Femur (tissue), 1 donor: Measurements from ENCODE around the gene PACRG.
A peak's percentile ranks its signal among the peaks of the same experiment; 100 is the strongest.

Experiments used
- DNase-seq: peaks from one replicate; pipeline ENCODE4 v3.0.0-alpha.2; 2017

The PACRG gene

GRCh38 chr6:163255265-163255664, 527.5 kb downstream of the PACRG start:
- DNase-seq: no peak

DNA sequence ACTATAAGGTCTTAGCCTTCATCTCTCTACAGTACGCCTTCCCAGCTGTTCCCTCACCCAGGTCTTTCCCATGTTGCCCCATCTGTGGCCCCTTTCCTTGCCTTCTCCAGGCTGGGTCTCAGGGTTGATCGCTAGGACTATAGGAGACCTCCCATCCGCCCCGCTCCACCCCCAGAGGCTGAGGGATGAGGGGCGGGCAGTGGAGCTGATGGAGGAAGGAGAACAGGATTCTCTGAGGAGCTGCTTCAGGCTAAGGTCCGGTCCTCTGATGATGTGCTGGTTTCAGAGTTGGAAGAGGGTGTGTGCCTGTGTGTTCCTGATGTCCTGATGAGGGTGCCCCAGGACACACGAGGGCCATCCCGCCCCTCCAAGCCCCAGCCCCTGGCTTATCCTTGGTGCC, 531.9 kb downstream of the PACRG start:
- no peak for DNase-seq

GRCh38 chr6:163260111-163260895, 532.5 kb downstream of the PACRG start:
- DNase-seq: peak; percentile 66

DNA sequence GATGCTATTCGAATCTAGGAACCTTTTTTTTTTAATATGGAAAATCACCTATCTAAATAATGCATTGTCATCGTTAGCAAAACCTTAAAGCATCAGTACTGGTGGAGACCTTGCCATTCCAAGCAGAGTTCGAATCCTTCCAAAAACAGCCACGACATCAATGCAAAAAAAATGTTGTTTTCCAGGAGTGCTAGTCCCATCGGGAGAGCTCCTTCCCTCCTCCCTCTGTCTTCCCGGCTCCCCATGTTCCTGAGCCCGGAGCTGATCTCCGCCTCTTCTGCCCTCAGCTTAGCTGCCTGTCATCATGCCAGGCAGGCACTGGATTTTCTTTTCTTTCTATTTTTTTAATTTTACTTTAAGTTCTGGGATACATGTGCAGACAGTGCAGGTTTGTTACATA, 533.1 kb downstream of the PACRG start:
- DNase-seq: no peak

- DNase-seq: no peak
These were observed 533.6 kb downstream of the PACRG start for GRCh38 chr6:163261361-163261760.

GRCh38 chr6:163262080-163262479, 534.3 kb downstream of the PACRG start:
- DNase-seq: no peak

DNA sequence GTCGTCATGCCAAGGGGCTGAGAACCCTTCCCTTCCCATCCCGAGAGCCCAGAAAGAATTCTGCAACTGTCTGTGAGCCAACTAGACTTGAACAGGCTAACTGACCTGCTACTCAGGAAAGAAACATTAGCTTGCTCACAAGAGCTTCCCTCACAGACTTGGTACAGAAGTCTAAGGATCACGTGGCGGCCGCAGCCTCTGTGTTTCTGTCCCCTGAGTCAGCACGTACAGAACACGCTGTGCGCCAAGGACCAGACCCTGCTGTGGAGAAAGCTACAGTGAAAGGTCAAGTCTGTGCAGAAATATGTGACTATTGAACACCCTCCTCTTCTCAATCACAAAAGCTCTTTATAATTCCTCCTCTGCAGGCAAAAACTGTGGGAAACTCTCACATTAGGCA, 535.4 kb downstream of the PACRG start:
- no peak for DNase-seq

GRCh38 chr6:163263998-163264661, 536.4 kb downstream of the PACRG start:
- DNase-seq: no peak

DNA sequence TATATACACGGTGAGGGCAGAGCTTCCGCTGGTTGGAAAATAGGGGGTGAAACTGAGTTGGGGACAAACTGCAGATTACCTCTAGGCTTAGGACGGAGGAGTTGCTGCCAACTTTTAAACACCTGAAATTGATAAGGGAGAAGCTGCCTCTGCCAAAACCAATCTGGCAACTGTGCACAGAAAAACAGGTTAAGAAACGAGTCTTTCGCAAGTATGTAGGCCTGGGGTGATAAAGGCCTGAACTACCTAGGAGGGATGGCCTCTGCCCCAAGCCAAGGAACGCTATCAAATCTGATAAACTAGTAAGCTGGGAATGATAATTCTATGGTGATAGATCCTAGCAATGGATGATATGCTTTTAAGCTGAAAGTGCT, 536.9 kb downstream of the PACRG start:
- no peak for DNase-seq

DNA sequence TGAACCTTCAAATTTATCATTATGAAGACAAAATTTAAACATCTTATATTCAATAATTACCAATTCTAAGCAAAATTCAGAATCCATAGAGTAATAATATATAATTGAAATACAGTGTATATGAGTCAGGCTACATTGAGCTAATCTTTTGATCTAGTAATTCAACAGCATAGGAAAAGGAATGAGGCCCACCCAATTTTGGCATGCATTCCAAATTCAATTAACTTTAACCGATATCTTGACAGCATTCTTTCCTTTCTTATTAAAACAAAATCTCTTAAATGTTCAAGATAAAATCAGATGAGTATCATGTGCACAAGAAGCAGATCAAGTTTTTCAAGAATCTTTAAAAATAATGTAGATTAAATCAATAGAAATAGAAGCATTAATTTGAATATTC, 553.9 kb downstream of the PACRG start:
- DNase-seq: no peak

GRCh38 chr6:163282672-163283071, 554.9 kb downstream of the PACRG start:
- no peak for DNase-seq

GRCh38 chr6:163284151-163284550, 556.4 kb downstream of the PACRG start:
- no peak for DNase-seq

DNA sequence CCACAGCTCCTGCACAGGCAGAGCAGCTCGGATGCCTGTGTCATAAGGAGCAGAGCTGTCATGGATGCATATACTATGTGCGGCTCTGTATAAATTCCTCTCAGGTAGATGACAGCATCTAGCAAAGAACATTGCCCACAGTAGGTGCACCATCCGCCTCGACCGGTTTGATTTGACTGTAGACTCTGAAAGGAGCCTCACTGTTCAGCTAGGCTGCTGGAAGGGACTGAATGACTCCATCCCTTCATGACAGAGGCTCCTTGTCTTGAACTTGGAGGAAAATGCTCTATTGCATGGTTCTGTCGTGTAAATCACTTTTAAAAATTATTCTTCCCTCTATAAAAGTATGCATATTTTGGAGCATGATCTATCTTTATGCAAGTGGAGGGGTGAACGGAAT, 557.9 kb downstream of the PACRG start:
- no peak for DNase-seq

DNA sequence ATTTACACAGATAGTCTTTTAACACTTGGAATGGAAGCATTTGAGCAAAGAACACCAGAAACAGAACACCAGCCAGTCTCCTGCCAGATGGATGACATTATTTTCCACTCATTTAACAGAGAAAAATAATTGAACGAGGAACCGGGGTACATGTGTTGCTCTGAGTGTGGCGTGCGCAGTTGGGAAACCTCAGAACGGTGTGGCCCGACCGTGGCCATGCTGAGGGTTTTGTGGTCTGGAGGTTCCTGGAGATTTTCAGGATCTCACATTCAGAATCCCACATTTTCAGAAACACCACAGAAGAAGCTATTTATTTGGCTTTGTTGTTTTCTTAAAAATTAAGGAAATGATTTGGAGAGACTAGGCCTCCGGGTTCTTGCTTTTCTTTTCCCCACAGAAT, 559.9 kb downstream of the PACRG start:
- DNase-seq: no peak

GRCh38 chr6:163288066-163288465, 560.3 kb downstream of the PACRG start:
- no peak for DNase-seq

GRCh38 chr6:163288915-163289314, 561.1 kb downstream of the PACRG start:
- no peak for DNase-seq

GRCh38 chr6:163289447-163289846, 561.7 kb downstream of the PACRG start:
- no peak for DNase-seq

- DNase-seq: no peak
These were observed 562.9 kb downstream of the PACRG start for GRCh38 chr6:163290545-163291274.

GRCh38 chr6:163291622-163292021, 563.8 kb downstream of the PACRG start:
- no peak for DNase-seq

DNA sequence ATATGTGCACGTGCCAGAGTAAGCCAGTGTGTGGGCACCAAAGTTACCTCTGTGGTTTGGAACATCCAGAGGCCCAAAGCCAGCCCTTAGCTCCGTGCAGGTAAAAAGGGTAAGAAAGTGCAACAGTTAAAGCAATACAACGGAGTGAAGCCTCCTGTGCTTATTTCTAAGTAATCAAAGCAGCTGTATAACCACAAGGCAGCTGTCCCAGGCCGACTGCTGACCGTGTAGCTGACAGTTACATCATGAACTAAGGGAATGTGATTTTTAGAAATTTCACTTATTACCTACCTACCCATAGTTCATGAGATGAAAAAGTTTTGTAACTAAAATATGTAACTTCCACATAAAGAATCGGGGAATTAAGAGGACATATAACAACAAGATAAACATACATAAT, 565.5 kb downstream of the PACRG start:
- no peak for DNase-seq

DNA sequence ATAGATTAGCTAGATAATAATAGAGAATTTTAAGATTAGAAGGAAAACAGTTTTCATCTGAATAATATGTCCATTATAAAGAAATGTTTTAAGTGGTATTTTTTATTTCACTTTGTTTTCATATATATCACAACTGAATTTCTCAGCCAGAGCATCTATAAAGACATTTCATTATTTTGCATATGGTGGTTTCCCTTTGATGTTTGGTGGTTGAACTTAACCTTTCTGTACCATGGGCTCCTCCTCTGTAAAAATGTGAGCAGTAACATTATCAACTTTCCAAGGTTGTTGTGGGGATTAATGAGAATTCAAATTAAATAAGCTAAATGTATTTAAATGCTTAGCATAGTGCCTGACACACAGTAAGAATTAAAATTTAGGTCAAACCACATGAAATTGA, 567.0 kb downstream of the PACRG start:
- no peak for DNase-seq

GRCh38 chr6:163296835-163297519, 569.2 kb downstream of the PACRG start:
- DNase-seq: no peak

GRCh38 chr6:163298079-163298830, 570.5 kb downstream of the PACRG start:
- no peak for DNase-seq
